OCI-LY1 (cell line): ENCODE data around the gene RELB.

Source experiments
- CTCF ChIP-seq: fragments of 200-600 bp; sonication (generic), shearing (Covaris generic); IDR thresholded peaks from 2 replicates; pipeline ENCODE4 v1.5.1; 2017; ENCODE audit warnings: mild to moderate bottlenecking, antibody characterized with exemption, low read length, moderate library complexity, mixed read lengths
- EZH2 ChIP-seq: fragments of 200-600 bp; sonication (generic), shearing (Covaris generic); IDR thresholded peaks from 2 replicates; pipeline ENCODE4 v1.8.0; 2017; ENCODE audit warnings: borderline replicate concordance, mixed run types, mild to moderate bottlenecking, antibody characterized with exemption, low read length, moderate library complexity, mixed read lengths

GRCh38 chr19:44993926-44994537 is 7.2 kb upstream of the RELB start:
- TF ChIP-seq CTCF (no peak), EZH2 (no peak)
